NCI-H2196 (cell line): ENCODE results near the gene TCEA2.

Experiments used
- DNase-seq: peaks from one replicate; lab custom pipeline; 2025; ENCODE audit not compliant: unreplicated experiment; lab: John Stamatoyannopoulos, UW

TCEA2 gene

DNA sequence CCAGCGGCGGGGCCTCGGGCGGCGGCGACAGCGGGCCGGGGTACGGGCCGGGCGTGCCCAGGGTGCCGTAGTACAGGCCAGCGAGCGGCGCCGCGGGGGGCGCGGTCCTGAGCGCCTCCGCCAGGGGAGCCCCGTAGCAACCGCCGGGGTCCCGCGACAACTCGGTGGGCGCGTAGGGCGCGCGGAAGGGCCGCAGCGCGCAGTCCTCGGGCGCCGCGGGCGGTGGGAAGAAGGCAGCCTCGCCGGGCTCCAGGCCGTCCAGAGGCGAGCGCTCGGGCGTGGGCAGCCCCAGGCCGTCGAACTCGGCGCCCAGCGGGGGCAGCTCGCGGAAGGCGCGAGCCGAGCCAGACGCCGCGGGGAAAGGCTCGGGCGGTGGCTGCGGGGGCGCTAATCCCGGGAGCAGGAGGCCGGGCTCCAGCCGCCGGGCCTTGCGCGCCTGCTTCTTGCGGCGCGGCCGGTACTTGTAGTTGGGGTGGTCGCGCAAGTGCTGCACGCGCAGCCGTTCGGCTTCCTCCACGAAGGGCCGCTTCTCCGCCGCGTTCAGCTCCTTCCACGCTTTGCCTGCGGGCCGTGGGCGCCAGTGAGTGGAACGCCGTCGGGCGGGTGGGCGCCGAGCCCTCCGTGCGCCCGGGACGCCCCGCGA lies 14.5 kb upstream of the TCEA2 start:
- no peak for DNase-seq

DNA sequence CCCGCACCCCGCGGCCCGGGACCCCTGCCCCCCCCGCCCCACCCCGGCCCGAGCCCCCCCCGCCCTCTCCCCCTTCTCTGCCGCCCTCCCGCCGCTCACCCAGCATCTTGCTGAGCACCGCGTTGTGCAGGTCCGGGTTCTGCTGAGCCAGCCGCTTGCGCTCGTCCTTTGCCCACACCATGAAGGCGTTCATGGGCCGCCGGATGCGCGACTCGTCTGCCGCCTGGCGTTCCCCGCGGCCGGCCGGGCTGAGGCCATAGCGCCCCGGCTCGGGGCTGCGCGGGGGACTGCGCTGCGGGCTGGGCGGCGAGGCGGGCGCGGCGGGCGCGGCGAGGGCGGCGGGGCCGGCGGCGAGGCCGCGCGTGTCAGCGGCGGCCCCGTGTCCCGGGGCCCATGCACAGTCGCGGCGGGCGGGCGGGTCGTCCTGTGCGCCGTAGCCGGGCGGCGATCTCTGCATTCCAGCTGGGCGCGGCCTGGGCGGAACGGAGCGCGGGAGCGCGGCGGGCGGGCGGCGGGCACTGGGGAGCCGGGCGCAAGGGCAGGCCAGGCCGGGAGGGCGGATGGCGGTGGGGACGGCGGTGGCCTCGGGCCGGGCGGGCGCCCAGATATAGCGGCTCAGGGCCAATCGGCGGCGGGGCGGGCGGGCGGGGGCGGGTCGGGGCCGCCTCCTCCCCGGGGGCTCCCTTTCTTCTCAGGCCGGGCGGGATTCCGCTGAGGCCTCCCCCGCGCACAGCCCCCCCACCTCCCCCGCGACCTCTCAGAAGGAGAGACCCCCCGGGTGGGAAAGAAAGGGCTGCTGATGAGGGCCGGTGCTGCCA lies 13.7 kb upstream of the TCEA2 start, which contains the start of gene SOX18:
Gene SOX18, minus strand, starts transcription at position 580 of the 818 bp plus-strand sequence. Its CDS starts 123 bp downstream, at position 457.
- peak; percentile 34 for DNase-seq

DNA sequence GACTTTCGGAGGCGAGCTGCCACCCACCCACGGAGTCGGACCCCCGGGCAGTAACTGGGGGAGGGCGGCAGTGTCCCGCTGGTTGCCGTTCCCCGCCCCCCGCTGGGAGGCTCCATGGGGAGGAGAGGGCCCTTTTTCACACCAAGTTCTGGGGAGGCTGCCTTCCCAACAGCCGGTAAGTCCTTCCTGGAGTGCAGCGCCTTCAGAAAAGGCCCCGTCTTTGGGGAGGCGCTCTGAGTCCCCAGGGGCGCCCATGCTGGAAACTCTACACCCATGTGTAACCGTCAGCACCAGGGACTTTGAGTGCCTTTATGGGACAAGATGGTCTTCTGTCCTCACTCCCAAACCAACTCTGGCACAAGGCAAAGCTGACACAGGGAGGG lies 13.1 kb upstream of the TCEA2 start:
- DNase-seq: no peak

DNA sequence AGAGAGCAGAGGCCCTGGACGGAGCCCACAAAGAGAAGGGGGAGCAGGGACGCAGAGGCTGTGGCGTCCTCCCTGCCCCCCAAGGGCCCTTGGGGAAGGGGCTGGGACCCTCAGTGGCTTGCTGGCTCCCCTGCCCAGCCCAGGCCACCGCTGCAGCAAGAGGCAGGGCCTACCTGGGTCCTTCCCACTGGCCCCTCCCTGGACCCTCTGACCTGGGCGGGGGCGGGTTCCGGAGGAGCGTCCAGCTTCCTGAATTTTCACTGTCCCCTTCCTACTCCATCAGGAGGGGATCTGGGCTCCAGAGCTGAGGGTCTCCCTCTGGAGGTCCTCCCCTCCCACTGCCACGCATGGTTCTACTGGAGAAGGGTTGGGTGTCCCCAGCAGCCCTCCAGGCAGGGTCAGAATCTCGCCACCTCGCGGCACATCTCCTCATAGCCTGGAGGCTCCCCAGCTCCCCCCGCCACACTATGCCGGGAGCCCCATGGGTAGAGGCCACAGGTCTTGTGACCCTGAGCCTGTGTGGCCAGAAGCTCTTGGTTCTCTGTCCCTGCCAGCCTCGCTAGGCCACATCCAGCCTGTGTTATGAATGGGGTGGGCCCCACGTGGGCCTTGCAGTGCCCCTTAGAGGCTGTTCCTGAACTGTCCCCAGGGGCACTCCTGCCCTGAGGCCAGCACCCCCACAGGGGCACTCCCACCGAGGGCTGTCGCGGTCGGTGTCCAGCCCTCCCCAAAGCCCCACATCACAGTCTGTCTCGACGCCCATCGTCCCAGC lies 12.6 kb upstream of the TCEA2 start:
- no peak for DNase-seq

DNA sequence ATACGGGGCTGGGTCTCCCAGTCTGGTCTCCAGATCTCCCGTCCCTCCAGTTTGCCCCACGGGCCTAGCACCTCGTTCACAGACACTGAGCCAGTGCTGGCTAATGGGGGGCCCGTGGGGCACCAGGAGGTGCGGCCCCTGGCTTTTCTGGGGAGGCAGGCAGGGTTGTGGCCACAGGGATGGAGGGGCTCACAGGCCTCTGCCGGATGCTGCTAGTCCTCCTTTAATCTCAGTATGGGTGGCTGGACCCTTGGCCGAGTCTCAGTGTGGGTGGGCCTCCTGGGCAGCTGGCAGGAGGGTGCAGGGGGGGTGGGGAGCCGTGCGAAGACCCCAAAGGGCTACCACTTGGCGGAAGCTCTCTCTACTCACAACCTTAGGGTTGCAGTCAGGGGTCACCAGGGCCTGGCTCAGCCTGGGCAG lies 12.0 kb upstream of the TCEA2 start:
- DNase-seq: no peak

- no peak for DNase-seq
These were observed 11.3 kb upstream of the TCEA2 start for GRCh38 chr20:64051561-64052325.

DNA sequence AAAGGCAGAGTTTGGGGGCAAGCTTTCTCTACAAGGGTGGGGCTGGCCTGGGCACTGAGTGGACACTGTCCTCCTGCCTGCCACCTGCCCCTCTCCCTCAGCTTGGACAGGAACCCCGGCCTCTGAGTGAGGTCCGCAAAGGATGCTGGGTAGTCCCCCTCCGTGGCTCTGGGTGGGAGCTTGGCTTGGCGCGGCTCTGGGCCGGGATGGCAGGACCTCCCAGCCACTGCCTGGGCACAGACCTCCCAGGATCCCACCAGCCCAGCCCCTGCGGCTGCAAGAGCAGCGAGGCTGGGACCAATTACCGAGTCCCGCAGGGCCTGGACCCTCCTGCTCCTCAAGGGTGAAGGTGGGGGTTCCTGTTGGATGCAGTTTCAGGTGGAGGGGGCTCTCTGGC lies 10.7 kb upstream of the TCEA2 start:
- no peak for DNase-seq

DNA sequence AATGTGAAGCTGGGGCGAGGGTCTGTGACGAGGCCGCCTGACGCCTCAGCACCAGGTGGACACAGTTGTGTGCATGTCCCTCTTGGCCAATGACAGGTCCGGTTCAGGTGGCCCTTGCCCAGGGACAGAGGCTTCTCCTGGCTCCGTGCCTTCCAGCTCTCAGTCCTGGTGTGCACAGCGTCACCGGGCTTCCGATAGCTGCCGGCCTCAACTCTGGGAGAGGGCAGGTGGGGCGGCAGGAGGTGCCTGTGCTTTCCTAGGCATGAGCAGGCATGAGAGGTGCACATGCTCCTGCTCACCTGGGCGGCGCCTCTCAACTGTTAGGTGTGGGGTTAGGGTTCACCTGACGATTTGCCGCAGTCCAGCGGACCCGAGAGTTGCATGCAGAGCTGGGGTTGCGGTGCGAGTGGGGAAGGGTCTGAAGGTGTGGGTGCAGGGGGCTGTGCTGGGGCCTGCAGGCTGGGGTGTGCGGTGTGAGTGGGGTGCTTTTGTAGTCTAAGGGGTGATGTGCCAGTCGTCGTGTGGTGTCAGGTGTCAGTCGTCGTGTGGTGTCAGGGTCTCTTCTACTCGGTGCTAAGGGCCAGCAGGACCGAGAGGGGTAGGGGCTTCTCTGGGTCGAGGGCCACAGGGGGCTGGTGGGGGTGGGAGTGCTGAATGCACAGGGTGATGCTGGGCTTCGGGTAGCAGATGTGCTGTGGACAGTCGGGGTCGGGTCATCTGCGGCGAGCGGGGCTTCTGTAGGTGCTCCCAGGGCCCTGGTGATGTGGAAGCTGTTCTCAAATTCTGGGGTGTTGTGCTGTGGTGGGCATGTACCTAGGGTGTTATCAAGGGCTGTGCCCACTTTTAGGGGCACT lies 9.8 kb upstream of the TCEA2 start:
- DNase-seq: no peak

GRCh38 chr20:64053841-64054661 lies 8.9 kb upstream of the TCEA2 start:
- no peak for DNase-seq

GRCh38 chr20:64055396-64055892 lies 7.6 kb upstream of the TCEA2 start:
- DNase-seq: no peak

GRCh38 chr20:64055893-64056638 lies 6.9 kb upstream of the TCEA2 start:
- peak; percentile 28 for DNase-seq

DNA sequence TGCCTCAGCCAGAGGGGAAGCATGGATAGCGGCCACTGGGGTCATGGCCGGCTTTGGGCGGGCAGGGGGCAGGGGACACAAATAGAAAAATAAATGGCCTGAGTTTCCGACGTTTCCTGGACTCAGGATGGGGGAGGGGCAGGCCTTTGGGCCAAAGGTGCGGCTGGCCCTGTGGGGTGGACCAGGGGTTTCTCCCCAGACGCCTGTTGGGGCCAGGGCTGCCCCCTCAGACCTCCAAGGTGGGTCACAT lies 6.4 kb upstream of the TCEA2 start:
- DNase-seq: no peak

DNA sequence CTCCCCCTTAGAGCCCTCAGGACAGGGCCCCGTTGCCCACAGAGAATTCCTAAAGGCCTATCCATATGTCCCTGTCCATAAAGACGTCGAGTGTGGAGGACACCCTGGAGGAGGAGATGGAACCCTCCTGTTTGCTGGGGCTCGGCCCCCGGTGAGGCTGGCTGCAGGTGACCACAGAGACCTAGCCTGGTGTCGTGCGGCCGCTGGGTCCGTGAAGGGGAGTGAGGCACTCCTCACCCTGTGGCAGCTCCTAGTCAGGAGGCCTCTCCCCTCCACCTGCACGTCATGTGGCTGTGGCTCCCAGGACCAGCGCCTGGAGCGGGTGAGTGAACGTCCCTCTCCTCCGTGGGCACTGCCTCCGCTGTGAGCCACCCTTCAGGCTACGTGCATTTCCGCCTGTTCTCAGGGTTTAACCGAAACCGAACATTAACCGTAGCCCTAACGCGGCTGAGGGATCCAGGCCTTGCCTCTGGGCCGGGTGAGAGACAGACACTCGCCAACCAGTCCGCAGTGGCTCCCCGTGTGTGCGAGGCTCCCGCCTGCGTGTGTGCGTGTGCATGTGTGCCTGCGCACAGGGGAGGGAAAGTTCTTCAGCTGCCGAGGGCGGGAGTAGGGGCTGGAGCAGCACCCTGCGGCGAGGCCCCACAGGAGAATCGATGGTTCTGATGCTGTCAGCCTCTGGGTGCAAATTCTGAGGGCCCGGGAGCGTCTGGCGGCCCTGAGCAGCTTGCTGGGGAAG lies 5.9 kb upstream of the TCEA2 start:
- no peak for DNase-seq

GRCh38 chr20:64057628-64058498 lies 5.1 kb upstream of the TCEA2 start:
- DNase-seq: peak; percentile 90

GRCh38 chr20:64058536-64058935 lies 4.5 kb upstream of the TCEA2 start:
- DNase-seq: no peak

- no peak for DNase-seq
These were observed 762 bp upstream of the TCEA2 start for GRCh38 chr20:64062276-64062595.
